B cell (primary cell): Measurements from ENCODE around the gene FXYD3.

Experiments
- EZH2 ChIP-seq: IDR thresholded peaks from 2 replicates; pipeline ENCODE4 v1.6.1; 2012; ENCODE audit warnings: borderline replicate concordance, low read depth, mild to moderate bottlenecking, moderate library complexity, low read length; ENCODE audit not compliant: insufficient read depth, poor library complexity, severe bottlenecking
- TF ChIP-seq, protein P1 (sequence below): fragments of 200-600 bp; IDR thresholded peaks from one replicate; pipeline ENCODE4 v1.8.0; 2022; ENCODE audit warnings: antibody characterized with exemption, mild to moderate bottlenecking

GRCh38 chr19:35093941-35094647 is 21.5 kb upstream of the FXYD3 start:
- TF ChIP-seq, protein P1, sequence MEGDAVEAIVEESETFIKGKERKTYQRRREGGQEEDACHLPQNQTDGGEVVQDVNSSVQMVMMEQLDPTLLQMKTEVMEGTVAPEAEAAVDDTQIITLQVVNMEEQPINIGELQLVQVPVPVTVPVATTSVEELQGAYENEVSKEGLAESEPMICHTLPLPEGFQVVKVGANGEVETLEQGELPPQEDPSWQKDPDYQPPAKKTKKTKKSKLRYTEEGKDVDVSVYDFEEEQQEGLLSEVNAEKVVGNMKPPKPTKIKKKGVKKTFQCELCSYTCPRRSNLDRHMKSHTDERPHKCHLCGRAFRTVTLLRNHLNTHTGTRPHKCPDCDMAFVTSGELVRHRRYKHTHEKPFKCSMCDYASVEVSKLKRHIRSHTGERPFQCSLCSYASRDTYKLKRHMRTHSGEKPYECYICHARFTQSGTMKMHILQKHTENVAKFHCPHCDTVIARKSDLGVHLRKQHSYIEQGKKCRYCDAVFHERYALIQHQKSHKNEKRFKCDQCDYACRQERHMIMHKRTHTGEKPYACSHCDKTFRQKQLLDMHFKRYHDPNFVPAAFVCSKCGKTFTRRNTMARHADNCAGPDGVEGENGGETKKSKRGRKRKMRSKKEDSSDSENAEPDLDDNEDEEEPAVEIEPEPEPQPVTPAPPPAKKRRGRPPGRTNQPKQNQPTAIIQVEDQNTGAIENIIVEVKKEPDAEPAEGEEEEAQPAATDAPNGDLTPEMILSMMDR = no peak
- TF ChIP-seq EZH2 = no peak
